Calu3 (cell line): Measurements from ENCODE around the gene AIDA. TPM values are rescaled to one million over a fixed set of nuclear protein-coding genes. Genes with fewer than 3 reads are reported as not detected.

ENCODE experiments used
- BruUV-seq: library from RNA; stranded (reverse); fragments of 400-500 nt; replicated peaks from 2 replicates; lab custom pipeline; 2021; lab: Mats Ljungman, UMichigan
- CTCF ChIA-PET: fragments of 300-600 bp; sonication (Branson Sonifier 250); formaldehyde crosslinking; loops from one replicate; lab custom pipeline; 2022; ENCODE audit warnings: antibody characterized with exemption; lab: Charles Lee
- DNase-seq: peaks from one replicate; pipeline ENCODE4 v3.0.0; 2022
- H3K27ac Mint-ChIP-seq: one replicate; pipeline ENCODE4 v1.8.0; 2022; ENCODE audit warnings: mixed read lengths; ENCODE audit not compliant: unreplicated experiment
- H3K27me3 Mint-ChIP-seq: one replicate; pipeline ENCODE4 v1.8.0; 2022; ENCODE audit warnings: mixed read lengths; ENCODE audit not compliant: unreplicated experiment
- H3K36me3 Mint-ChIP-seq: one replicate; pipeline ENCODE4 v1.8.0; 2022; ENCODE audit warnings: mild to moderate bottlenecking, moderate library complexity, mixed read lengths; ENCODE audit not compliant: insufficient read depth, unreplicated experiment
- H3K4me1 Mint-ChIP-seq: one replicate; pipeline ENCODE4 v1.8.0; 2022; ENCODE audit warnings: mild to moderate bottlenecking, low read depth, mixed read lengths; ENCODE audit not compliant: unreplicated experiment
- H3K4me3 Mint-ChIP-seq: one replicate; pipeline ENCODE4 v1.8.0; 2022; ENCODE audit warnings: mild to moderate bottlenecking, low read depth, moderate library complexity, mixed read lengths; ENCODE audit not compliant: unreplicated experiment
- H3K9me3 Mint-ChIP-seq: one replicate; pipeline ENCODE4 v1.8.0; 2022; ENCODE audit warnings: low read depth, mixed read lengths; ENCODE audit not compliant: unreplicated experiment
- CTCF ChIP-seq: fragments of 200-600 bp; IDR thresholded peaks from one replicate; pipeline ENCODE4 v1.8.0; 2022; ENCODE audit warnings: antibody characterized with exemption; ENCODE audit not compliant: unreplicated experiment
- intact Hi-C: fragments of 100-400 bp; cut with micrococcal nuclease; formaldehyde crosslinking; loops from one replicate; pipeline ENCODE4 v1.10.0; 2022; ENCODE audit not compliant: unreplicated experiment
- total RNA-seq: library from RNA; stranded (reverse); gene quantifications from 2 replicates; pipeline ENCODE4 v1.2.3, GENCODE V29; 2022

Gene AIDA
- total RNA-seq, 1 experiment from 2014 or later: 46.2 TPM

- H3K9me3 Mint-ChIP-seq: no peaks in the 10 kb centered on the region
- peaks cover 26% of the 10 kb centered on the region for H3K4me1 Mint-ChIP-seq
- TF ChIP-seq CTCF: no peak
- DNase-seq: peak; percentile 60
- CTCF ChIA-PET: no interaction called here
- H3K27ac Mint-ChIP-seq: peak overlapping the region; percentile 81
- H3K4me3 Mint-ChIP-seq: peak overlapping the region; percentile 93
- H3K36me3 Mint-ChIP-seq: peaks cover 44% of the 10 kb centered on the region
- H3K27me3 Mint-ChIP-seq: no peaks in the 10 kb centered on the region
- BruUV-seq: TSS peak; percentile 63
- intact Hi-C loops: loop anchor here (10.0 kb wide), 1 partner anchor 247 kb away; no protein-coding TSS in a partner anchor
Measured at GRCh38 chr1:222711319-222712252, 705 bp downstream of the AIDA start.

- intact Hi-C loops: loop anchor here (10.0 kb wide), 1 partner anchor 245 kb away; no protein-coding TSS in a partner anchor
- no peak overlapping the region for H3K4me3 Mint-ChIP-seq
- TF ChIP-seq CTCF: no peak
- H3K4me1 Mint-ChIP-seq: peaks cover 26% of the 10 kb centered on the region
- no TSS peak for BruUV-seq
- H3K9me3 Mint-ChIP-seq: no peaks in the 10 kb centered on the region
- CTCF ChIA-PET: interaction anchor here (0.7 kb wide), 1 partner anchor 157 kb away, joined by 3 read pairs; no protein-coding TSS in a partner anchor
- H3K27me3 Mint-ChIP-seq: no peaks in the 10 kb centered on the region
- H3K27ac Mint-ChIP-seq: no peak overlapping the region
- H3K36me3 Mint-ChIP-seq: peaks cover 41% of the 10 kb centered on the region
- DNase-seq: no peak
Measured at GRCh38 chr1:222709700-222710153, 2.6 kb downstream of the AIDA start.

DNA sequence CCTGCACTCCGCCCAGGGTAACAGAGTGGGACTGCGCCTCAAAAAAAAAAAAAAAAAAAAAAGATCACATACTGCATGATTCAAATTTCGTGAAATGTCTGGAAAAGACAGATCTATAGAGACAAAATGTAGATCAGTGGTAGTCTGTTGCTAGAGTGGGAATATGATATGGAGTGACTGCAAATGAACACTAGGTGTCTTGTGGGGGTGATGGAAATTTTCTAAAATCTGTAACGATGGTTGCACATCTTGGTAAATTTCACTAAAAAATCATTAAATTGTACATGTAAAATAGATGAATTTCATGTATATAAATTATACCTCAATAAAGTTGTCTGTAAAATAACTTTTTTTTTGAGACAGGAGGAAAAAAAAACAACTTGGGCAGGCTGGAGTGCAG lies 5.5 kb downstream of the AIDA start:
- Mint-ChIP-seq H3K27me3 (no peaks in the 10 kb centered on the region), H3K4me3 (no peak overlapping the region), H3K27ac (no peak overlapping the region), H3K4me1 (peaks cover 20% of the 10 kb centered on the region), H3K9me3 (no peaks in the 10 kb centered on the region), H3K36me3 (peaks cover 15% of the 10 kb centered on the region)
- no peak for TF ChIP-seq CTCF
- no peak for DNase-seq
- intact Hi-C loops: no loop called here
- CTCF ChIA-PET: no interaction called here
- no TSS peak for BruUV-seq

DNA sequence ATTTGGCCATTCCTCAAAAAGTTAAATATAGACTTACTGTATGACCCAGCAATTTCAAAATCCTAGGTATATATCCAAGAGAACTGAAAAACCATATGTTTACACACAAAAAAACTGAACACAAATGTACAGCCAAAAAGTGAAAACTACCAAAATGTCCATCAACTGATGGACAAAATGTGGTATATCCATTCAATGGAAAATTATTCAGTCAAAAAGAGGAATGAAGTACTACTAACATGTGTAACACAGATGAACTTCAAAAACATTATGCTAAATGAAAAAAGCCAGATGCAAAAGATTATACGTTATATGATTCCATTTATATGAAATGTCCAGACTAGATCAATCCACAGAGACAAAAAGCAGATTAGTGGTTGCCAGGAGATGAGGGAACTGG lies 8.0 kb downstream of the AIDA start:
- CTCF ChIA-PET: no interaction called here
- no peaks in the 10 kb centered on the region for H3K27me3 Mint-ChIP-seq
- DNase-seq: no peak
- peaks cover 3% of the 10 kb centered on the region for H3K4me1 Mint-ChIP-seq
- intact Hi-C loops: no loop called here
- H3K9me3 Mint-ChIP-seq: no peaks in the 10 kb centered on the region
- no peak overlapping the region for H3K4me3 Mint-ChIP-seq
- BruUV-seq: no TSS peak
- H3K36me3 Mint-ChIP-seq: no peaks in the 10 kb centered on the region
- TF ChIP-seq CTCF: no peak
- no peak overlapping the region for H3K27ac Mint-ChIP-seq
